ENCODE data around the gene TSPAN32.
"Not testable (repeated sequence)": the region's sequence is repeated elsewhere in the genome, so short reads cannot be mapped to it uniquely, and the experiment has no call there.

Gene TSPAN32

DNA sequence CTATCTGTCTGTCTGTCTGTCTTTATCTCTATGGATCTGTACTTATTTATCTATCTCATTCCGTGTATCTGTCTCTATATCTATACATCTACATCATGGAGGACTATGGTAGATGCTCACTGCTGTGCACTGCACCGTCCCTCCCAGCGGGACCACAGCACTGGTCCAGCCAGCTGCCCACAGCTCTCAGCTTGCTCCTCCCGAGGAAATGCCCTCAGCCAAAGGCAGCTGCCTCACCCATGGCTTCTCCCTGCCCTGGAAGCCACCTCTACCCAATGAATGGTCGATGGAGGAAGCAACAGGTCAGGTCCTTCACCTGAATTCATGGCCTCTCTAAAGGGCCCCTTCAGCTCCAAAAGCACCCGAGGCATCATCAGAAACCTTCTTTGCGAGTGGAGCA, 60.6 kb downstream of the TSPAN32 start:
- Histone ChIP-seq H3K4me3 (replicated peaks; ENCODE audit: low read depth, low read length) (no peak overlapping the region), H3K27me3 (replicated peaks; ENCODE audit: control insufficient read depth, insufficient read depth, low read length) (peaks cover 2% of the 10 kb centered on the region; the same call in 1 of the 2 replicates), H3K36me3 (ENCODE audit: control insufficient read depth, insufficient read depth, low read length) (no peaks in the 10 kb centered on the region)
- TF ChIP-seq, protein P1, sequence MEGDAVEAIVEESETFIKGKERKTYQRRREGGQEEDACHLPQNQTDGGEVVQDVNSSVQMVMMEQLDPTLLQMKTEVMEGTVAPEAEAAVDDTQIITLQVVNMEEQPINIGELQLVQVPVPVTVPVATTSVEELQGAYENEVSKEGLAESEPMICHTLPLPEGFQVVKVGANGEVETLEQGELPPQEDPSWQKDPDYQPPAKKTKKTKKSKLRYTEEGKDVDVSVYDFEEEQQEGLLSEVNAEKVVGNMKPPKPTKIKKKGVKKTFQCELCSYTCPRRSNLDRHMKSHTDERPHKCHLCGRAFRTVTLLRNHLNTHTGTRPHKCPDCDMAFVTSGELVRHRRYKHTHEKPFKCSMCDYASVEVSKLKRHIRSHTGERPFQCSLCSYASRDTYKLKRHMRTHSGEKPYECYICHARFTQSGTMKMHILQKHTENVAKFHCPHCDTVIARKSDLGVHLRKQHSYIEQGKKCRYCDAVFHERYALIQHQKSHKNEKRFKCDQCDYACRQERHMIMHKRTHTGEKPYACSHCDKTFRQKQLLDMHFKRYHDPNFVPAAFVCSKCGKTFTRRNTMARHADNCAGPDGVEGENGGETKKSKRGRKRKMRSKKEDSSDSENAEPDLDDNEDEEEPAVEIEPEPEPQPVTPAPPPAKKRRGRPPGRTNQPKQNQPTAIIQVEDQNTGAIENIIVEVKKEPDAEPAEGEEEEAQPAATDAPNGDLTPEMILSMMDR (IDR thresholded peaks at IDR 0.05; ENCODE audit: insufficient read depth, low read length, poor library complexity, severe bottlenecking) = no peak
- DNase-seq (ENCODE audit: extremely low read depth, insufficient read length) = no peak

DNA sequence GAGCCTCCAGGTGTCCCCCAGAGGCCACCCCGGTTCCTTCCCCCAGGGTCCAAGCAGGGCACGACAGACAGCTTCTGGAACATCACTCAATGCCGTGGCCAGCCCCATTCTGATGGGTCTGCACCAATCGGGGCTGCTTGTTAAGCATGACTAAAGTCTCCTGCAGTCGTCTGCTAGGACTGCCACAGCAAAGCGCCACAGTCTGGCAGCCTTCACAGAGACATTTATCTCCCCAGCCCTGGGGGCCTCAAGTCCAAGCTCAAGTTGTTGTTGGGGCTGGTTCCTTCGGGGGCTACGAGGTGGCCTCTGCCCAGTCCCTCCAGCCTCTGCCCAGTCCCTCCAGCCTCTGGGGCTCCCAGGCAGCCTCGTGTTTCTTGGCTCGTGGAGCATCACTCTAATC, 61.3 kb downstream of the TSPAN32 start:
- peaks cover 2% of the 10 kb centered on the region; the same call in 1 of the 2 replicates for H3K27me3 ChIP-seq (replicated peaks; ENCODE audit: control insufficient read depth, insufficient read depth, low read length)
- DNase-seq (ENCODE audit: extremely low read depth, insufficient read length) = no peak
- H3K36me3 ChIP-seq (ENCODE audit: control insufficient read depth, insufficient read depth, low read length) = no peaks in the 10 kb centered on the region
- no peak overlapping the region for H3K4me3 ChIP-seq (replicated peaks; ENCODE audit: low read depth, low read length)
- TF ChIP-seq, protein P1 (IDR thresholded peaks at IDR 0.05; ENCODE audit: insufficient read depth, low read length, poor library complexity, severe bottlenecking) = no peak

DNA sequence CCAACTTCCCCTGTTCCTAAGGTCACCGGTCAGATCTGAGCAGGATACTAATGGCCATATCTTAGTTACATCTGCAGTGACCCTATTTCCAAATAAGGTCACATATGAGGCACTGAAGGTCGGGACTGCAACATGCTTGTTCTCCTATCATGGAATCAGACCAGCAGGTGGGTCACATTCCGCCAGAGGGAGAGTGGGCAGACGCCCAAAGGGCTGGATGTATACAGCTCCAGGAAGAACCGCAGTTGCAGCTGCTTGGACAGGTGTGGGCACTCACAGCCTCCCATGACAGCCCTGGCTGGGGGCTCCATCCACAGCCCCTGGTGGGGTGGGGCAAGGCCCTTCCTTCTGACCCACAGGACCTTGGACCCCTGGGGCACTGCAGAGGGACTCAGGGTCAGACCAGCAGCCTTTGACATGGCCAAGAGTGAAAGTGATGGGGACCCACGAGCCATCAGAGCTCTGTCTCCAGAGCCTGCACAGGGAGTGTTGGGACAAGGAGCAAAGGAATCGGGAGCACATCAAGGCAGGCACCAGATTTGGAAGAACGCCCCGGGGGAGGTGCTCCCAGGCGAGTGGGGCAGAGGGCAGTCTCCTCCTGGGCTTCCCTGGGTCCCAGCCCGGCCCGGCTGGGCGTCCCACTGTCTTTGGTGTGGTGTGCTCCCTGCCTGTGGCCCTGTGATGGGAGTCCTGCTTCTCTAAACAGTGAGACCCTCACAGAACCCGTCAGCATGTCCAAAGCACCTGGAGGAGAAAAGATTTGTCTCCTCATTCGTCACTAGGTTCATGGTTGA, 62.0 kb downstream of the TSPAN32 start:
- no peak overlapping the region for H3K4me3 ChIP-seq (replicated peaks; ENCODE audit: low read depth, low read length)
- peaks cover 2% of the 10 kb centered on the region; the same call in 1 of the 2 replicates for H3K27me3 ChIP-seq (replicated peaks; ENCODE audit: control insufficient read depth, insufficient read depth, low read length)
- TF ChIP-seq, protein P1 (IDR thresholded peaks at IDR 0.05; ENCODE audit: insufficient read depth, low read length, poor library complexity, severe bottlenecking) = no peak
- no peak for DNase-seq (ENCODE audit: extremely low read depth, insufficient read length)
- H3K36me3 ChIP-seq (ENCODE audit: control insufficient read depth, insufficient read depth, low read length) = no peaks in the 10 kb centered on the region

DNA sequence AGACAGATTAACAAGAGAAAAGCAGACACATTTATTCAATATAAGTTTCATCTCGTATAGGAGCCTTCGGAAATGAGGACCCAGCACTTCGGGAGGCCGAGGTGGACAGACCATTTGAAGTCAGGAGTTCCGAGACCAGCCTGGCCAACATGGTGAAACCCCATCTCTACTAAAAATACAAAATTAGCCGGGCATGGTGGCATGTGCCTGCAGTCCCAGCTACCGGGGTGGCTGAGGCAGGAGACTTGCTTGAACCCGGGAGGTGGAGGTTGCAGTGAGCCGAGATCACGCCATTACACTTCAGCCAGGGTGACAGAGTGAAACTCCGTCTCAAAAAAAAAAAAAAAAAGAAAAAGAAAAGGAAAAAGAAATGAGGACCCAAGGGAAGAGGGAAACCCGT, 62.6 kb downstream of the TSPAN32 start:
- DNase-seq (ENCODE audit: extremely low read depth, insufficient read length); H3K36me3 ChIP-seq (ENCODE audit: control insufficient read depth, insufficient read depth, low read length); H3K4me3 ChIP-seq (replicated peaks; ENCODE audit: low read depth, low read length); H3K27me3 ChIP-seq (replicated peaks; ENCODE audit: control insufficient read depth, insufficient read depth, low read length): not testable (repeated sequence)

DNA sequence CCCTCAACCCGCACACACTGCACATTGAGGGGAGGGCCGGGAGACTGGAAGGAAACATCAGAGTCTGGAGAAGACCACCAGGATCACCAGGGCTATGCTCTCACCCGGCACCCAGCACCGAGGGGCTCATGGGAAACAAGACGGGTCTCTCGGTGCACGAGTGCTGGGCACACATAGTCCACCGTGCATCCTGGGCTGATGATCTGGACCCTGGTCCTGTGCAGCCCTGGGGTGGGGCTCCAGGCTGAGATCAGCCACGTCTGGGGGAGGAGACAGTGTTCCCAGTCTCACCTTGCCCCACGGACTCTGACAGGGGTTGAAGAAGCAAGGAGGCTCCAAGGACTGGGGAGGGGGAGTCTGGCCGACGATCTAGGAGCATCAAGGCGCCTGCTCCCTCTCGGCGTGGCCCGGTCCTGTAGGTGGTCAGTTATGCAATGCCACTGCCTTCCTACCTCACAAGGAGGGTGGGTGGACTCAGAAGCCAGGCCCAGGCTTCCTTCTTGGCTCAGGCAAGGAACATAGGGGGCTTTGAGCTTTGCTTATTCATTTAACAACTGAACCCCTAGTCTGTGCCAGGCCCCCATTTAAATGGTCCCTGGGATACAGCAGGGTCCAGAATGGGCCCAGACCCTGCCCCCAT, 63.9 kb downstream of the TSPAN32 start:
- TF ChIP-seq, protein P1 (IDR thresholded peaks at IDR 0.05; ENCODE audit: insufficient read depth, low read length, poor library complexity, severe bottlenecking) = no peak

DNA sequence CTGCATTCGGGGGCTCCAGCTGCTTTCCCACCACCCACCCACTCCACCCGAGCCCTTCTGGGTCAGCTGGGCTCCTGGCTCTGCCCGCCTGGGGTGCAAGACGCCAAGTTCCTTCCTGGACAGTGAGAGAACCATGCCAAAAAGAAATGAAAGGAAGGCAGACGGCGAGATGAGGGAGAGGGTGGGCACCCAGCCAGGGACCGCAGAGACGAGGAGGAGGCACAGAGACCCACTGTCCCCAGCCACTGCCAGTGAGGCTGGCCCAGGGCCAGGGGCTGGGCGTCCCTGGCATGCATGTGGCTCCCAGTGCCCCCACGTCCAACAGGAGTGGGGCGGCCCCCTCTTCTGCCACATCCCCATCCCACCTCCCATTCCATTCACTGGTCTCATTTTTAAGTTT, 64.5 kb downstream of the TSPAN32 start:
- no peak for DNase-seq (ENCODE audit: extremely low read depth, insufficient read length)
- H3K36me3 ChIP-seq (ENCODE audit: control insufficient read depth, insufficient read depth, low read length) = no peaks in the 10 kb centered on the region
- H3K27me3 ChIP-seq (replicated peaks; ENCODE audit: control insufficient read depth, insufficient read depth, low read length) = peaks cover 2% of the 10 kb centered on the region; the same call in 1 of the 2 replicates
- TF ChIP-seq, protein P1 (IDR thresholded peaks at IDR 0.05; ENCODE audit: insufficient read depth, low read length, poor library complexity, severe bottlenecking) = no peak
- H3K4me3 ChIP-seq (replicated peaks; ENCODE audit: low read depth, low read length) = no peak overlapping the region

More for the DNA sequence above, 63.9 kb downstream of the TSPAN32 start:
- Histone ChIP-seq H3K36me3 (ENCODE audit: control insufficient read depth, insufficient read depth, low read length) (no peaks in the 10 kb centered on the region), H3K4me3 (replicated peaks; ENCODE audit: low read depth, low read length) (no peak overlapping the region), H3K27me3 (replicated peaks; ENCODE audit: control insufficient read depth, insufficient read depth, low read length) (peaks cover 2% of the 10 kb centered on the region; the same call in 1 of the 2 replicates)
- no peak for DNase-seq (ENCODE audit: extremely low read depth, insufficient read length)
